Right atrium auricular region (tissue), 2 donors: ENCODE measurements around the gene BBX. TPM values are rescaled to one million over a fixed set of nuclear protein-coding genes. Genes with fewer than 3 reads are reported as not detected.

ENCODE experiments used
- DNase-seq: peaks from one replicate; pipeline ENCODE4 v3.0.0-alpha.2; 2019; ENCODE audit warnings: low spot score
- H3K27ac ChIP-seq, 2 donors: fragments of 200-600 bp; sonication (generic); 1 replicate in 1 of 2; 2 replicates in 1 of 2; pipeline ENCODE4 v1.5.1; 2016 to 2019
- H3K27me3 ChIP-seq, 2 donors: fragments of 200-600 bp; sonication (generic); one replicate each; pipeline versions ENCODE4 v1.5.1 to v1.6.0; 2017 to 2019
- H3K36me3 ChIP-seq: fragments of 200-600 bp; sonication (generic); one replicate; pipeline ENCODE4 v1.5.1; 2016
- H3K4me1 ChIP-seq, 2 donors: fragments of 200-600 bp; sonication (generic); one replicate each; pipeline versions ENCODE4 v1.5.1 to v1.6.0; 2017 to 2019
- H3K4me3 ChIP-seq, 2 donors: fragments of 200-600 bp; sonication (generic); 1 replicate in 1 of 2; 2 replicates in 1 of 2; pipeline ENCODE4 v1.5.1; 2017 to 2019; ENCODE audit warnings: mild to moderate bottlenecking in 1 of 2, moderate library complexity in 1 of 2
- H3K9me3 ChIP-seq, 2 donors: fragments of 200-600 bp; sonication (generic); one replicate each; pipeline ENCODE4 v1.5.1; 2019
- CTCF ChIP-seq, 2 donors: fragments of 200-600 bp; sonication (generic); IDR thresholded peaks; one replicate each; pipeline ENCODE4 v1.5.1; 2019; ENCODE audit warnings: antibody characterized with exemption in 2 of 2
- total RNA-seq, 2 donors: library from RNA; depleted of rRNA; stranded (reverse); fragments of >200 nt; gene quantifications; one replicate each; pipeline ENCODE4 v1.1.0, GENCODE V29; 2016

The BBX gene
- total RNA-seq, 2 donors from 2014 or later: 33.8 to 57.2 TPM

DNA sequence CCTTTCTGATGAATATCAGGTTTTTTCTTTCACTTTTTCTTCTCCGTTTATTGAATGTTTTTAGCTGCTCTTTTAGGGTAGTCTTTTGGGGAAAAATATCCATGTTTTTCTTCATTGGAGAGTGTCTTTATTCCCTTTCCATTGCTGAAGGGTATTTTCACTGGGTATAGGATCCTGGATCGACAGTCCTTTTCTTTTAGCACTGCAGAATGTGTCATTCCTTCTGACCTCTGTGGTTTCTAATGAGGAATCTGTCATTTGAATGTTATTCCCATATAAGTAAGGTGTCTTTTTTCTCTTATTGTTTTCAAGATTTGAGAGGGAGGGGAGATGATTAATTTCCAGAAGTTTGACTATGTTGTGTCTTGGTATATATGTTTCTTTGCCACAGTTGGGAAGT is 96.8 kb downstream of the BBX start:
- H3K27me3 ChIP-seq: no peaks in the 10 kb centered on the region
- peaks cover 0 to 20% of the 10 kb centered on the region in 2 donors for H3K4me1 ChIP-seq
- H3K36me3 ChIP-seq: no peaks in the 10 kb centered on the region
- H3K9me3 ChIP-seq: no peaks in the 10 kb centered on the region
- TF ChIP-seq CTCF (IDR thresholded peaks at IDR 0.05): no peak
- no peak for DNase-seq
- H3K4me3 ChIP-seq: no peak overlapping the region
- H3K27ac ChIP-seq: no peak overlapping the region

- Histone ChIP-seq H3K4me1 (peaks cover 0 to 20% of the 10 kb centered on the region in 2 donors), H3K27ac (no peak overlapping the region), H3K9me3 (no peaks in the 10 kb centered on the region), H3K36me3 (no peaks in the 10 kb centered on the region), H3K27me3 (no peaks in the 10 kb centered on the region), H3K4me3 (no peak overlapping the region)
- TF ChIP-seq CTCF (IDR thresholded peaks at IDR 0.05): no peak
- no peak for DNase-seq
These were observed 97.8 kb downstream of the BBX start for GRCh38 chr3:107620534-107620933.

GRCh38 chr3:107621465-107621864 is 98.7 kb downstream of the BBX start:
- no peak overlapping the region for H3K27ac ChIP-seq
- no peaks in the 10 kb centered on the region for H3K36me3 ChIP-seq
- no peaks in the 10 kb centered on the region for H3K9me3 ChIP-seq
- DNase-seq: no peak
- H3K27me3 ChIP-seq: no peaks in the 10 kb centered on the region
- H3K4me3 ChIP-seq: no peak overlapping the region
- H3K4me1 ChIP-seq: peaks cover 0 to 20% of the 10 kb centered on the region in 2 donors
- TF ChIP-seq CTCF (IDR thresholded peaks at IDR 0.05): no peak

- DNase-seq: no peak
- Histone ChIP-seq H3K4me1 (peaks cover 0 to 7% of the 10 kb centered on the region in 2 donors), H3K36me3 (no peaks in the 10 kb centered on the region), H3K4me3 (no peak overlapping the region), H3K27me3 (no peaks in the 10 kb centered on the region), H3K27ac (no peak overlapping the region), H3K9me3 (no peaks in the 10 kb centered on the region)
- TF ChIP-seq CTCF (IDR thresholded peaks at IDR 0.05): no peak
These were observed 105.3 kb downstream of the BBX start for GRCh38 chr3:107627962-107628542.

GRCh38 chr3:107629566-107629965 is 106.8 kb downstream of the BBX start:
- no peaks in the 10 kb centered on the region for H3K36me3 ChIP-seq
- H3K4me1 ChIP-seq: peaks cover 0 to 7% of the 10 kb centered on the region in 2 donors
- no peaks in the 10 kb centered on the region for H3K27me3 ChIP-seq
- no peak overlapping the region for H3K27ac ChIP-seq
- no peaks in the 10 kb centered on the region for H3K9me3 ChIP-seq
- no peak for TF ChIP-seq CTCF (IDR thresholded peaks at IDR 0.05)
- H3K4me3 ChIP-seq: no peak overlapping the region
- no peak for DNase-seq

- Histone ChIP-seq H3K4me3 (no peak overlapping the region), H3K27me3 (no peaks in the 10 kb centered on the region), H3K36me3 (no peaks in the 10 kb centered on the region), H3K27ac (no peak overlapping the region), H3K4me1 (peaks cover 0 to 7% of the 10 kb centered on the region in 2 donors), H3K9me3 (no peaks in the 10 kb centered on the region)
- DNase-seq: no peak
- TF ChIP-seq CTCF (IDR thresholded peaks at IDR 0.05): no peak
These were observed 108.0 kb downstream of the BBX start for GRCh38 chr3:107630779-107631178.
